ENCODE measurements around the gene PIGC.

The PIGC gene

DNA sequence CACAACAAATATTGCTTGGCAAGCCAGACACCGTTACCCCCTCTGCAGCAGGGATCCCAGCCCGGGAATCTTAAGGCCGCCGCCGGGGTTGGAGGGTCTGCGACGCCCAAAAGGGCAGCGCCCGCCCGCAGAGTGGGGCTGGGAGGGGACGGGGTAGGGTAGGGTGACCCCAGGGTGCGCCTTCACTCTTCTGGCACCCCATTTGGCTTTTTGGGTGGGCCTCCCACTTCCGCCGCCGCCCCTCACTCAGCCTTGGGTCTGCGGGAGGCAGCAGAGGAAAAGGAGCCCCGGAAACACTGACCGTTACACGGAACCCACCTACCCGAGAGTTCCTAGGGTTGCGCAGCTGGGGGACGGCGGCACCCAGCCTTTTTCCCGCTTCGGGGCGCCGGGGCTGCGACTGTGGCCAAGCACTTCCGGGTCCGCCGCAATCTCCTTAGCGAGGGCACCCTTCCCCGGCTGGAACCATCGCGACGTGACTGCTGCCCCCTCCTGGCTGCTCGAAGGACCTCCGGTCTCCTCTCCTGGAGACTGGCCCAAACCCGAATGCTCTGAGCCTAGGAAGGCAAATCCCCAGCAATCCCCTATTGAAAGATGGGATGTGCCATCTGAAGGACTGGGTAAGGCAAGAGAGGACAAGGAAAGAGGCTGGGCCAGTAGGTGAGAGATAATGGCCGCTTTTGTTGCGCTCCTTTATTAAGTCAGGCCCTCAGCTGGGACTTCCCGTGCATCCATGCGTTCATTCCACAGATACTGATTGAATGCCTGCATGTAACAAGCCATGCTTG, at the start of gene PIGC:
Gene PIGC, minus strand, starts transcription at position 404 of the 788 bp plus-strand sequence. CDS start 1,447 bp downstream, outside the sequence.
- DNase-seq = peak; percentile 94

DNA sequence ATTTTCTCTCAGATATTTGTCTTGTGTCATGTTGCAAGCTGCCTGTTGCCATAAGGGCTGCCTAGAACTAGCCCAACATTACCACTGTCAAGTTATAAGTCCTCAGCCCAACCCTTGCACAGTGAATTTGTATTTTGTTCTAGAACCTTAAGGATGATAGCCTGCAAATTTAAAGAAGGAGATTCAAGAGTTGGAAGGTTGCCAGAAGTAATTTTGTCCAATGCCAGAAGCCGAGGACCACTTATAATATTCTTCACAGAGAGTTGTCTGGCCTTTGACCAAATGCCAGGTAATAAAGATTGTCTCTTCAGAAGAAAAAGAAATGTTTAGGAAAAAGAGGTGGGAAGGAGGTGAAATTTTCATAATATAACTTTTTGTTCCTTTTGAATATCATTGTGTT, 48.6 kb upstream of the PIGC start:
- no peak for DNase-seq

DNA sequence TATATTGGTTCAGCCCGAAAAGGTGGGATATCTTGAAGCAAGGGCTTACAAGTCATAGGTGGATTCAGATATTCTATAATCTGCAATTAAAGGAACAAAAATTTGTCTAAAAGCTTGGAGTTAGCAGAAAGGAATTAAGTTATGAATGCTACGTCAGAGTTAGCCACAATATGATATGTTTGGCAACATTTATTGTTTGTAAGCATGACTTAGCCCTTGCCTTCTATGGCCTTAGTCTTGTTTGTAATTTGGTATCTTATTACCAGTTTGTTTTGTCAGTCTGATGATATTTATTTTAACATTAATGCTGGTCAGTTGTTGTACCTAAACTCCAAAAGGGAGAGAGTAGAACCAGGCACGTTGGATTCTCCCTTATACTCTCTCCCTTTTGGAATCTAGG, 46.0 kb upstream of the PIGC start:
- DNase-seq = no peak

DNA sequence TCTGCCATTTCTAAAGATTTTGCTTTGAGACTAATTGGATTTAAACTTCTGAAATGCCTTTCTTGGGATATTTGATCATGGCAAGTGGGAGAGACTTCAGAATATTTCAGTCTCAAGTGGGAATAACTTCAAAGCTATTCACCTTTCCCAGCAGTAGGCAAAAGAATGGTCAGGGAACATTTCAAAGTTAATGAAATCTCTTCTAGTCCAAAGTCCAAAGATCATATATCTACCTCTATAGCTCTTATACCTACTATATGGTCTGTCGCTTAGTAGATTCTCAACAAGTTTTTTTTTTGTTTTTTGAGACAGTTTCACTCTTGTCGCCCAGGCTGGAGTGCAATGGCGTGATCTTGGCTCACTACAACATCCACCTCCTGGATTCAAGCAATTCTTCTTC, 44.5 kb upstream of the PIGC start:
- DNase-seq = no peak

DNA sequence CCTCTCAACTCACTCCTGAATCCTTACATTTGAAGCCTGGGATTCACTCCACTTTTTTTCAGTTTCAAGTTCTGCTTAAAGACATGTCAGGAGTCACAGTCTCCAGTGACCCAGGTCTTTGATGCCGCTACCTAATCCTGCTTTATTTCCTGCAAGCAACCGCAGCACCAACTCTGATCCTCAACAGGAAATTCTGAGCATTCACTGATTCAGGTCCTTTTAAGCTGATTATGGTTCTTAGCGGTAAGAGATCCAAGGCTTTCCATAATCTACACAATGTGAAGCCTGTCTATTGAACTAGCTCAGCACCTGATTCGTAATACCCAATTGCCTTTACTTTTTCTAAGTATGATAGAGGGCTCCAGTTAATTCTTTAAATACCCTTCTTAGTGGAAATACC, 43.7 kb upstream of the PIGC start:
- DNase-seq = no peak

DNA sequence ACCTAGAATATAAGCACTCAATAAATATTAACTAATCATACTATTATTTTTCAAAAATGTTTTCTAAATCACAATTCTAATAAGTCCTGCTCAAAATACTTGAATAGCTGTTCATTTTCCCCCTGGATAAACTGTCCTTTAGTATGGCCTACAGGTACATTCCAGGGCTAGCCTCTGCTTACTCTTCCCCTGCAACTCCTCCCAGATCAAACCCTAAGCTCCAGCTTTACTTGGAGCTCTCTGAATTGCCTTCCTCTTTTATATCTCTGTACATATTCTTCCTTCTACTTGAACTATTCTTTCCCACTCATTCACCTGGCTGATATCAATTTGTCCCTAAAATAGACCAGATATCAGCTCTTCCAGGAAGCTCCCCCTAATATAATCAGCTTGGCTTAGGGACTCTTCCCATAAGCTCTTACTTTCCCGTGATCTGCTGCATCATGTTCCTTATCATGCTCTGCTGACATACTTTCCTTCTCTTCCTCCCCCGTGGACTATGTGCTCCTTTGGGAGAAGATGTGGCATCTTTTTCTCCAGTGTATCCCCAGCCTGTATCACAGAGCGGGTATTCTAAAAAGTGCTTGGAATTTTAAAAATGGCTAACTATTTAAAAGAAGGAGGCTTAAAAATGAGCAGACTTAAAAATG, 43.1 kb upstream of the PIGC start:
- no peak for DNase-seq

DNA sequence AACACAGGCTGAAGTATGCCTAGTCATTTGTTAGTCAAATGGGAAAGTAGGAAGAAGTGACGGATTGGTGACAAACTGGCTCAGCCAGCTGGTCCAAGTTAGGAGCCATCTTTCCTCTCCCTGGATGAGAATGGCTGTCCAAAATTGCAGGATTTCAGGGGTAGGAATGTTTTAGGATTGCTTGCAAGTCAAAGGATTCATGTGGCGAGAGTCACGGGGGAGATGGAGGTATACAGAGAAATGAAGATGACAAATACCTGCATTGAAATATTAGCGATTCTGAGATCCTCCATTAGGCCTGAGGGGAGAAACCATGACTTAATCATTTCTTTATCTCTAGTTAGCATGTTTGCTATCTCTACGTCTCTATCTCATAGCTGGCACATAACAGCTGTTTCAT, 41.8 kb upstream of the PIGC start:
- no peak for DNase-seq

DNA sequence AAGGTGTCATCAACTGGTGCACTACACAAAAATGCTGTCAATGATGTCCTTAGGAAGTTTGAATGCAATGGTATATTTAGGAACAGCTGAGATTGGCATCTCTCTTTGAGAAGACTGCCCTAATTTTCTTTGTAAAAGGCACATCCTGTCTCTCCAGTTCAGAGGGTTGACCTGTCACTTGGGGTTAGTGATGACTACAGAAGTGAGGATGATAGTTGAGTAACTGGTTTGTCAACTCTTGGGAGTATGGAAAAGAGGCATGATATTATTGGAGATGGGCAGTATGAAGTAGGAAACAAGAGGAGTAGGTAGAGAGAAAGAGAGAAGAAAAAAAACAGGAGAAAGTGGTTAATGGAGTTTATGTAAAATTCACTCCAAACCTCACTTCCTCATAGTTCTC, 40.4 kb upstream of the PIGC start:
- DNase-seq = peak; percentile 93

DNA sequence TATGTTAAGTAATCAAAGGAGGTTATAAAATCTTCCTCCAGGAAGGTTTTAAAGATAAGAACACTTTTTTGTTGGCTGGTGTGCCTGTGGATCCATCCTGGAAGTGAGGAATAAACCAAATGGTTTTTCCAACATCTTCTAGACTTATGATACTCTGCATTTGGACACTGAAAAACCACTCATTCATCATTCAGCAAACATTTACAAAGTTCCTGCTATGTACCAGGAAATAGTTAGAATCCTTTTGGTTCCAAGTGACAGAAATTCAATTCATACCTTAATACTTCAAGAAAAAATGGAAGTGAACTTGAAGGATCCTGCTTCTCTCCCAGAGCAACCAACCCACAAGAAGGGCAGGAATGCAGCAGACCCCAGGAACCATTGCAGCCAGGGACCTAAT, 39.6 kb upstream of the PIGC start:
- DNase-seq = peak; percentile 37

DNA sequence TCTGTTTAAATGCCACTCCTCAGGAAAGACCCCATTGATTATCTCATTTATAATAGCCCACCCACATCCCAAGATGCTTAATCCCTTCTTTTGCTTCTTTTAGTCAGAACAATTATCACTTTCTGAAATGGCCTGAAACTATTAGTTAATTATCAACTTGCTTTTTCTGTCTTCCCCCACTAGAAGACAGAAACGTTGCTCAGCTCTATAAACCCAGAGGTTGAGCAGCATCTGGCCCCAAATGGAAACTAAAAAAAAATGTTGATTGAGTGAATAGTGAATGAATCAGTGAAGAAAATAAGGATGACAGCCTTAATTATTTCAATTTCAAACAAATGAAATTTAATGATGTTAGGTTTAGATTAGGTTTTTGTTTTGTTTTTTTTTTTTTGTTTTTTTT, 38.2 kb upstream of the PIGC start:
- DNase-seq = peak; percentile 49

DNA sequence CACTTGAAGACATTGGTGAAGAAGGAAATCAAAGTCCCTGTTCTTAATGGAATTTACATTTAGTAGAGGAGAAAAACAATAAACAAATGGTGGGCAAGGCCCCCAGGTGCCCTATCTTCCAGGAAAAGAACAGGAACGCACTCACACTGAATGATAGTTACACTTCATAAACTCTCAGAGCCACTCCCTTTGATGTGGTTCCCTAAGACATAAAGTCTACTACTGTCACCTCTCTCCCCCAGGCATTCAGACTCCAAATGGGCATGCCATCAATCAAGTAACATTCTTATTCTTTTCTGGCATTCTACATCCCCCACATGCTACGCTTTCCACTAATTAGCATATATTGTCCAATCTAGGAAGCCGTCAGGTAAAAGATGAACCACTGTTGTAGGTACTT, 36.6 kb upstream of the PIGC start:
- DNase-seq = no peak

DNA sequence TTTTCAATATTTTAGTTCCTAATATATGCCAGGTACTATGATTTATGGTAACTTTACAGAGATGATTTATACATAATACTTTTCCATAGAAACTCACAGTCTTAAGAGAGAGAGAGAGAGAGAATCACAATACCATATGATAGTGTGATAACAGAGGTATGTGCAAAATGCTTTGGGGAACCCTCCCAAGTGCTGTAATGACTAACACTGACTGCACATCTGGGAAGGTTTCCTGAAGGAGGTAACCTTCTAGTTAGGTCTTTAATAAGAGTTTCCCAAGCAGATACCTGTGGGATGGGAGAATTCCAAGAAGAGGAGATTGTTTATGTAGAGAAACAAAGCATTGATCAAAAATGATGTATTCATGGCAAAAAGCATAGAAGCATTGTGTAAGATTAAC, 34.6 kb upstream of the PIGC start:
- no peak for DNase-seq

DNA sequence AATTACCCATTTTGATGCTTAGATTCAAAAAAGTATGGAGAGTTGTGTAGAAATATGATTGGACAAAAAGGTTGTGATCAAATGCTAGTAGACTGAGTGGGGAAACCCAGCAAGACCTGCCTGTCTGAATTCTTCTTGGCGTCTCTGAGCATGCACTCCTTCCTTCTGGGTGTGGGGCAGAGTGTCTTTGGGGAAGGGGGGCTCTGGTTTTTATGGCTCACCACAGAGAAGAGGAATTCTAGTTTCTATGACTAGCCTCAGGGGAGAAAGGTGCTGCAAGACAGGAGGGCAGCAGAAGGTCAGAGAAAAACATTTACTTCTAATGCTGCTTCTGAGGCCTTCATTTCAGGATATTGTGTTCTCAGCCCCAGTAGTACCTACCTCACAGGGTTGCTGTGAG, 33.9 kb upstream of the PIGC start:
- DNase-seq = no peak

DNA sequence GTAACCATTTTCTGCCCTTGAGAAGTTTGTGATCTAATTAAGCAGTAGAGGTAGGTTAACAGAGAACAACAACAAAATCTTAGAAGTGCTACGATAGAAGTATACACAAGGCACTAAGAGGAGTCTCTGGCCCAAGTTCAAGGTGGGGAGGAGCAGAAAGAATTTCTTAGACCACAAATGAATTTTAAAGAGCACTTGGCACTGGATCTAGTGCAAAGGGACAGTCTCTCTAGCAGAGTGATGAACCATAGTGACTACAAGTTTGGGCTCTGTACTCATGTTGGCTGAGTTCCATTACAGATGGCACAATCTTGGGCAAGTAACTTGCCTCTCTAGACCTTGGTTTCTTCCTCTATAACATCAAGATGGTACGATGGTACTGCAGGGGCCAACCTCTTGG, 33.3 kb upstream of the PIGC start:
- DNase-seq = no peak

DNA sequence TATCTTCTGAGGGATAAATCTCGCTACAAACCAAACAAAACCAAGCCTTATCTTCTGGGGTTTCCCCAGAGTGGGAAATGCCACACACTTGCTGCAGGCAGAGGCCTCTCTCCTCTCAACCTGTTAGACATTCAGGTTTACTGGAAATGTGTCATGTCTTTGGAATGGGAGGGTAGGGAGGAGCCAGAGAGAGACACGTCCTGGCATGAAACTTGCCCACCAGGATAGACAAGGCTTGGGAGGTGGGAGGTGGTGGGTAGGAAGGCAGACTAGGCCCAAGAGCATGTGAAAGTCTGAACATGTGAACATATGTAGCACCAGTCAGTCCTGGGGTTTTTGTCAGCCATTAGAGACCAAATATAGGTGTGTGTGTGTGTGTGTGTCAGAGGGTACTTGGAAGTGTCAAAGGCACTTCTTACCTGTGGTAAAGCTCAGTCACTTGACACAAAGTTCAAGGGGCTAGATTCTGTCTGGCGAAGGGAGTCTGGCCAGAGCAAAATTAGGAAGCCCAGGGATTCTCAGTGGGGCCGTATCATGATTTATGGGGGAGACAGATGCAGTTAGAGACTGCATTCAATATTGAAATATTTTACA, 32.4 kb upstream of the PIGC start:
- DNase-seq = peak; percentile 29

DNA sequence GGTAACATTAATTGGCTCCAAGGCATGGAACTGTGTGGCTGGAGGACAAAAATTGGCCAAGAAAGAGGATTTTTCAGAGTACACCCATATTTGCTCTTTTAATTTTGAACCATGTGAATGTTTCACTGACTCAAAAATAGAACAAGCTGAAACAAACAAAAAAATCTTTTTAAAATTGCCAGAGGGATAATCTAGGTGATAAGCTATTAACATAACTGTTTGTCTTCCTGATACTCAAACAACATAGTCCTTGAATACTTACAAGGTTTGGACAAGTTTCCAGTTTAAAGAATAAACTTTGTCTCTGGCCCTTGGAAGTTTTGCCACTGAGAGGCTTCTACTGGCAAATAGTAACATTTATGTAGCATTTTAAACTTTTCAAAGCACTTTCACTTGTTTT, 30.0 kb upstream of the PIGC start:
- peak; percentile 21 for DNase-seq

DNA sequence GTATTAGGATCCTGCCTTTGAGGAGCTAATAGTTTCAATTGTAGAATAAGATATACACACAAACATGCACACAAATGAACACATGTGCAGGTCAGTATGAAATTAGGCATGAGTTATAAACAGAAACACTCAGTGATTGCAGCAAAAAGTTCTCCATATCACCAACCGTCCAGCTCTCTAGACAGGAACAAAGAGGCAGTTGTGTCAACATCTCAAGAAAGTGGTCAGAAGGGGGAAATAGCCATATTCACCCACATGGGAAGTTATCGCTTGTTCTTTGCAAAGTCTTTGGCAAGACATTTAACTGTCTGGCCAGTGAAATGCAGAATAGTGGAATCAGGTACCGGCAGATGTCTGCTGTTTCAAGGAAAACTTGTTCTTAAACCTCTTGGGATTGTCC, 29.4 kb upstream of the PIGC start:
- DNase-seq = no peak

DNA sequence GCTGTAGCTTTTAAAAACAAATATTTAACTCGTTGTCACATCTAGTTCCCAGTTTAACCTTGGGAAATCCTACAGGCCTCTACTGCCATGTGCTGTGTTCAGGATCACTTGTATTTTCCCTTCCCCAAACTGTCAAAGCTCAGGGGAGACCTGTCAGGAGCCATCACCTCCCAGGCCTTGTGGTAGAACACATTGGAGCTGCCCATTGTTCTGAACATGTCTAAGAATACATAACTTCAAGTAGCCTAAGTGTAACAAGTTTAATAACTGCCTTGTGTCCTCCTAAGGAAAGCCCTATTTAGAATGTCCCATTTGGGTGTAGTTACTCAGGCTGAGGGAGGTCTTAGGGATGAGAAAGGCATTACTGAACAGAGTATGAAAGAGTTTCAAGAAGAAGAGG, 28.6 kb upstream of the PIGC start:
- DNase-seq = no peak

DNA sequence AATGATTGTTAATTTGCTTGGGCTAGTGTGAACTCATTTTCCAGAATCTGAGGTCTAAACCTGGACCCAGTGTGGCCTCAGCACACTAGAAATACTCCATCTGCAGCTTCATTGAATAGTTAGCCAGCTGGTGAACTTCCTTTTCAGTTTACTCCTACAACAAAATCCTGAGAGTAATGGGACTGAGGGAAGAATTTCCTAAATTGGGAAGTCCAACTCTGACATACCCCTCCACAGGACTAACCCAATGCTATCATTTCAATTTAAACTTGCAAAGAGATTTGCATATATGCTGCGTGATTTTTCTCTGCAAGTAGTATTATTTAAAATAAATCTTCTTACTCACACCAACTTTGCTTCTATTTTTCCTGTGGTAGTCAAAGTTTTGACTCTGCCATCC, 27.8 kb upstream of the PIGC start:
- no peak for DNase-seq

DNA sequence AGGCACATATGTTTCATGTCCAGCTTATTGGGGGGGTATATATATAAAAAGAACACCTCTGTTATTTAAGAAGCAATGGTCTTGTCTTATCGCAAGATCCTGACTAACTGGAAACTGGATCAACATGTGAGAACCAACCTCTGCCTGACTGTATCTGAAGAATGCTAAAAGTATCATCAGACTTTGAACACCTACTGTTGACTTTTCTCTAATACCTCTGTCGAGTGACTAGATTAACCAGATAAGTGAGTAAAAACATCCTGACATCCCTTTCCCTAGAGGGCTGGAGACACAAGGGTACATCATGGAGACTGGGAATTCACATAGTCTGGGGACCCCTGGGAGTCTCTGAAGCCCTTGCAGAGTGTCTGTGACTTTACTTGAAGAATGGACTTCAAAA, 26.3 kb upstream of the PIGC start:
- peak; percentile 81 for DNase-seq

DNA sequence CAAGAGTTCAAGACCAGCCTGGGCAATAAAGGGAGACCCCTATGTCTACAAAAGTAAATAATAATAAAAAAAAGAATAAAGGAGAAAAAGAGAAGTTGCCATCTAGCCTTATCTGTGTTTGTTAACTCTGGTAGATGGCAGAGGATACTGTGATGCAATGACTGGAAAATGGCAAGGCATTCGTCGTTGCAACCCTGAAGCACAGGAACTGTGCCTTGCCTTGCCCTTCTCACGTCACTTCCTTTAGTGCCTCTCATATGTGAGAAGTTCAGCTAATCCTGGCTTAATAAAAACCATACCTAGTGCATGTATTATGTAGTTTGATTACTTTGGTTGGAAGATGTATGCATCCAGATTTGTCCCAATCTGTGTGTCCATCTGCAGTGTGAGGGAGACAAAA, 25.8 kb upstream of the PIGC start:
- peak; percentile 50 for DNase-seq

DNA sequence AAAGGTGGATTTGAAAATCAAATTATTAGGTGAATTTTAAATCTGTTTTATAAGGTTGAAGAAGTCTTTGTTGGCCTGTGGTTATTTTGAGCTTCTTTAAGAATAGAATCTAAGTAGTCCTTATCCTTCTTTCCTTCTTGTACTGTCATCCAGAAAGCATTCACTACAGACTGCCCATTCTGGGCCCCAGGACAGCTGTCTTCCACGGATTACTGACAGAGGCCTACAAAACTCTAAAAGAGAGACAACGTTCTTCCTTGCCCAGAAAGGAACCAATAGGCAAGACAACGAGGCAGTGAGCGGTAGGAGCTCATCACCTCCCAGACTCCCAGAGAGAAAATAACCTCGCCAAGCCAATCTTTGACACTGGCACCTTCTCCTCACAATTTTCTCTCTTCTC, 24.4 kb upstream of the PIGC start:
- DNase-seq = no peak

DNA sequence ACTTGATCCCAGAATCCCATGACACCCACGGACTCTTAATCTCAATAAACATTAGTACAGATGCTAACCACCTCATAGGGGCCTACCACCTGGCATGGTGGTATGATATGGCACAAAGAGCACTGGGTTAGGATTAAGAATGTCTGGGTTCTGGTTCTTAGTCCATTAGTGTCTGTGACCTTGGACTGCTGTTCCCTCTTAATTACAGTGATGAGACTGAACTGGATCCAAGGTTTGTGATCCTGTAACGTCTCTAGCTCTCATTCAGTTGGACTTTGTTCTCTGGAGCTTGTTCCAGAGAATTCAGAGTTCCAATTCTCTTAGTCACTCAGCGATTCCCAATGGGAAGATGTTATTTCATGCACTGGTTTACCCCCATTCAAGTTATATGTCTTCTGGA, 23.6 kb upstream of the PIGC start:
- DNase-seq = peak; percentile 35

DNA sequence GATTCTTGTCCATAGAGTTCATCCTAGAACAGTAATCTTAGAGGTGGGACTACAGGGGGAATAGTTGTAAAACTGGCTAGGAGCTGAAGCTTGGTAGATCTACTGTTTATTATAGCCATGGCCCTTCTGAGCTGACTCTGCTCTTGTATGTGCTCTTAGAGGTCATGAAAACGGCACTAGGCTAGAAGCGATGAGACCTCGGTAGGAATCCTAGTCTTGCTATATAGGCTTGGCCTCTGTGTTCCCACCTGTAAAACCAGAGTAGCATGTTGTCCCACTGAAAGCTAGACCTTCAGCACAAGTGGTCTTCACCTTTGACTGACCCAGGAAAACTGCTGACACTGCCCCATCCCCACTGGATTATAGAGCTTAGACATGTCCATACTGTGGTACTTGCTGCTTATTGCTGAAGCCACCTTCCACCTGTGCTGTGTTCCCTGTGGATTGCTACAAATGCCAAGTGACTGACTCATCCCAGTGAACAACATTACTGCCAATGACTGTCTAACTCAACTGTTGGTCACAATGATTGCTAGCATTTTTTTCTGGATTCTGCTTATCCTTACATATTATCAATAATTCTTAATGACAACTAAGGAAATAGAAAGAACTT, 23.0 kb upstream of the PIGC start:
- peak; percentile 65 for DNase-seq
